Measurements from ENCODE around the gene COL4A3.

Gene COL4A3

GRCh38 chr2:227132986-227133385 is 31.4 kb upstream of the COL4A3 start:
- DNase-seq, result no peak
- no peaks in the 10 kb centered on the region for H3K27me3 ChIP-seq (ENCODE audit: insufficient read depth, low read depth, severe bottlenecking)
- TF ChIP-seq CTCF (IDR thresholded peaks at IDR 0.05; ENCODE audit: low read depth, low read length), result no peak
- H3K36me3 ChIP-seq, result no peaks in the 10 kb centered on the region
- H3K9me3 ChIP-seq (ENCODE audit: severe bottlenecking), result no peaks in the 10 kb centered on the region
- H3K27ac ChIP-seq, result no peak overlapping the region
- no peak overlapping the region for H3K4me3 ChIP-seq (ENCODE audit: low read depth, low read length)

- Histone ChIP-seq H3K36me3 (no peaks in the 10 kb centered on the region), H3K27me3 (ENCODE audit: insufficient read depth, low read depth, severe bottlenecking) (no peaks in the 10 kb centered on the region), H3K4me3 (ENCODE audit: low read depth, low read length) (no peak overlapping the region), H3K27ac (no peak overlapping the region), H3K9me3 (ENCODE audit: severe bottlenecking) (no peaks in the 10 kb centered on the region)
- TF ChIP-seq CTCF (IDR thresholded peaks at IDR 0.05; ENCODE audit: low read depth, low read length), result no peak
- no peak for DNase-seq
These were observed 29.8 kb upstream of the COL4A3 start for GRCh38 chr2:227134591-227134990.

GRCh38 chr2:227141301-227141700 is 23.1 kb upstream of the COL4A3 start:
- Histone ChIP-seq H3K9me3 (ENCODE audit: severe bottlenecking) (no peaks in the 10 kb centered on the region), H3K27me3 (ENCODE audit: insufficient read depth, low read depth, severe bottlenecking) (no peaks in the 10 kb centered on the region), H3K4me3 (ENCODE audit: low read depth, low read length) (no peak overlapping the region), H3K36me3 (no peaks in the 10 kb centered on the region), H3K27ac (no peak overlapping the region)
- TF ChIP-seq CTCF (IDR thresholded peaks at IDR 0.05; ENCODE audit: low read depth, low read length), result no peak
- DNase-seq, result no peak

GRCh38 chr2:227143895-227144294 is 20.5 kb upstream of the COL4A3 start:
- no peak for TF ChIP-seq CTCF (IDR thresholded peaks at IDR 0.05; ENCODE audit: low read depth, low read length)
- H3K9me3 ChIP-seq (ENCODE audit: severe bottlenecking), result peaks cover 4% of the 10 kb centered on the region
- no peaks in the 10 kb centered on the region for H3K27me3 ChIP-seq (ENCODE audit: insufficient read depth, low read depth, severe bottlenecking)
- no peak overlapping the region for H3K4me3 ChIP-seq (ENCODE audit: low read depth, low read length)
- no peaks in the 10 kb centered on the region for H3K36me3 ChIP-seq
- DNase-seq, result no peak
- H3K27ac ChIP-seq, result no peak overlapping the region

- no peaks in the 10 kb centered on the region for H3K36me3 ChIP-seq
- H3K9me3 ChIP-seq (ENCODE audit: severe bottlenecking), result peaks cover 4% of the 10 kb centered on the region
- no peak overlapping the region for H3K4me3 ChIP-seq (ENCODE audit: low read depth, low read length)
- TF ChIP-seq CTCF (IDR thresholded peaks at IDR 0.05; ENCODE audit: low read depth, low read length), result no peak
- no peak overlapping the region for H3K27ac ChIP-seq
- no peaks in the 10 kb centered on the region for H3K27me3 ChIP-seq (ENCODE audit: insufficient read depth, low read depth, severe bottlenecking)
- DNase-seq, result no peak
These were observed 18.0 kb upstream of the COL4A3 start for GRCh38 chr2:227146456-227146855.

- DNase-seq, result no peak
- Histone ChIP-seq H3K36me3 (no peaks in the 10 kb centered on the region), H3K9me3 (ENCODE audit: severe bottlenecking) (peaks cover 4% of the 10 kb centered on the region), H3K4me3 (ENCODE audit: low read depth, low read length) (no peak overlapping the region), H3K27ac (no peak overlapping the region), H3K27me3 (ENCODE audit: insufficient read depth, low read depth, severe bottlenecking) (no peaks in the 10 kb centered on the region)
- TF ChIP-seq CTCF (IDR thresholded peaks at IDR 0.05; ENCODE audit: low read depth, low read length), result no peak
These were observed 17.4 kb upstream of the COL4A3 start for GRCh38 chr2:227147023-227147422.

All from WERI-Rb-1 (cell line).